ENCODE data around the gene DCAF8. TPM values are rescaled to one million over a fixed set of nuclear protein-coding genes. Genes with fewer than 3 reads are reported as not detected.

Gene DCAF8
- total RNA-seq, 4 donors from 2014 or later: 103 to 198 (median 154) TPM

GRCh38 chr1:160191756-160192155 lies 70.6 kb downstream of the DCAF8 start:
- no peak for TF ChIP-seq CTCF (IDR thresholded peaks at IDR 0.05; ENCODE audit: low read depth)

GRCh38 chr1:160189649-160190625 lies 72.4 kb downstream of the DCAF8 start, which contains the start of gene CASQ1:
Gene CASQ1 (plus strand): TSS chr1:160190575. CDS start chr1:160190752, 177 bp downstream.
- TF ChIP-seq CTCF (IDR thresholded peaks at IDR 0.05; ENCODE audit: low read depth): no peak

- TF ChIP-seq CTCF (IDR thresholded peaks at IDR 0.05; ENCODE audit: low read depth): no peak
Observed at GRCh38 chr1:160188341-160188740, 74.0 kb downstream of the DCAF8 start.

- no peak for TF ChIP-seq CTCF (IDR thresholded peaks at IDR 0.05; ENCODE audit: low read depth)
Observed at GRCh38 chr1:160187407-160187806, 74.9 kb downstream of the DCAF8 start.

- no peak for TF ChIP-seq CTCF (IDR thresholded peaks at IDR 0.05; ENCODE audit: low read depth)
Observed at GRCh38 chr1:160186729-160187128, 75.6 kb downstream of the DCAF8 start.

- no peak for TF ChIP-seq CTCF (IDR thresholded peaks at IDR 0.05; ENCODE audit: low read depth)
Observed at GRCh38 chr1:160186246-160186645, 76.1 kb downstream of the DCAF8 start.

GRCh38 chr1:160179336-160179735 lies 83.0 kb downstream of the DCAF8 start:
- no peak for TF ChIP-seq CTCF (IDR thresholded peaks at IDR 0.05; ENCODE audit: low read depth)

Measured in subcutaneous adipose tissue (tissue), 4 donors.